Astrocyte of the spinal cord (primary cell): ENCODE results near the gene DOK5.

Experiments used
- DNase-seq: peaks from one replicate; pipeline ENCODE4 v3.0.0; 2011; ENCODE audit warnings: low read depth, low spot score
- H3K4me3 ChIP-seq: 2 replicates; pipeline ENCODE4 v1.5.1; 2011; ENCODE audit warnings: low read depth, mild to moderate bottlenecking, low read length, moderate library complexity
- CTCF ChIP-seq: IDR thresholded peaks from 2 replicates; pipeline ENCODE4 v1.5.1; 2012; ENCODE audit warnings: low read depth, mild to moderate bottlenecking, low read length, inconsistent platforms
- in situ Hi-C: cut with HindIII; loops from 2 replicates; pipeline ENCODE4 v1.10.0; 2017; ENCODE audit warnings: low sequenced_read_pairs

DOK5 gene

GRCh38 chr20:54485631-54486030 is 10.2 kb downstream of the DOK5 start:
- no peak for DNase-seq
- in situ Hi-C loops: no loop called here
- no peak for TF ChIP-seq CTCF
- no peak overlapping the region for H3K4me3 ChIP-seq

GRCh38 chr20:54486585-54486984 is 11.2 kb downstream of the DOK5 start:
- no peak overlapping the region for H3K4me3 ChIP-seq
- DNase-seq: no peak
- no peak for TF ChIP-seq CTCF
- in situ Hi-C loops: no loop called here

- in situ Hi-C loops: no loop called here
- H3K4me3 ChIP-seq: no peak overlapping the region
- no peak for DNase-seq
- TF ChIP-seq CTCF: no peak
These were observed 13.0 kb downstream of the DOK5 start for GRCh38 chr20:54488442-54488841.

- no peak for TF ChIP-seq CTCF
- in situ Hi-C loops: no loop called here
- no peak overlapping the region for H3K4me3 ChIP-seq
- DNase-seq: no peak
These were observed 16.1 kb downstream of the DOK5 start for GRCh38 chr20:54491506-54491905.

GRCh38 chr20:54494303-54495006 is 19.1 kb downstream of the DOK5 start:
- DNase-seq: no peak
- TF ChIP-seq CTCF: no peak
- in situ Hi-C loops: no loop called here

GRCh38 chr20:54497931-54498718 is 22.7 kb downstream of the DOK5 start:
- no peak for TF ChIP-seq CTCF
- no peak overlapping the region for H3K4me3 ChIP-seq
- no peak for DNase-seq
- in situ Hi-C loops: no loop called here

More at GRCh38 chr20:54494303-54495006, 19.1 kb downstream of the DOK5 start:
- no peak overlapping the region for H3K4me3 ChIP-seq
